ENCODE results near the gene C1QTNF7. TPM values are rescaled to one million over a fixed set of nuclear protein-coding genes. Genes with fewer than 3 reads are reported as not detected.

Gene C1QTNF7
- total RNA-seq = 12.0 TPM

GRCh38 chr4:15427701-15428100 lies at the start of gene C1QTNF7:
Gene C1QTNF7, plus strand, starts transcription at chr4:15428033. Its CDS starts 7,711 bp downstream, at chr4:15435744.
- H3K27me3 ChIP-seq = no peaks in the 10 kb centered on the region
- peaks cover 35% of the 10 kb centered on the region for H3K4me1 ChIP-seq
- no peaks in the 10 kb centered on the region for H3K36me3 ChIP-seq
- no peak within 1 kb of the TSS for H3K4me3 ChIP-seq
- H3K9me3 ChIP-seq = no peaks in the 10 kb centered on the region
- intact Hi-C loops (cut with DNase I) = no loop called here
- DNase-seq (ENCODE audit: extremely low spot score in 2 of 2) = no peak
- TF ChIP-seq POLR2AphosphoS5 (IDR thresholded peaks at IDR 0.05; ENCODE audit: insufficient read depth in 1 of 2, low read depth in 1 of 2) (peak in 1 of 2 donors; percentile 15), CTCF (IDR thresholded peaks at IDR 0.05) (no peak)
- H3K27ac ChIP-seq = peak within 1 kb of the TSS; percentile 74

GRCh38 chr4:15378062-15378461 lies 49.8 kb upstream of the C1QTNF7 start:
- H3K36me3 ChIP-seq = no peaks in the 10 kb centered on the region
- TF ChIP-seq CTCF (IDR thresholded peaks at IDR 0.05) (no peak), POLR2AphosphoS5 (IDR thresholded peaks at IDR 0.05; ENCODE audit: insufficient read depth in 1 of 2, low read depth in 1 of 2) (peak in 1 of 2 donors; percentile 23)
- no peak overlapping the region for H3K4me3 ChIP-seq
- DNase-seq (ENCODE audit: extremely low spot score in 2 of 2) = no peak
- H3K27ac ChIP-seq = peak overlapping the region; percentile 15
- intact Hi-C loops (cut with DNase I) = no loop called here
- no peaks in the 10 kb centered on the region for H3K27me3 ChIP-seq
- no peaks in the 10 kb centered on the region for H3K9me3 ChIP-seq
- H3K4me1 ChIP-seq = peaks cover 35% of the 10 kb centered on the region

GRCh38 chr4:15378493-15378892 lies 49.3 kb upstream of the C1QTNF7 start:
- H3K4me3 ChIP-seq = no peak overlapping the region
- TF ChIP-seq POLR2AphosphoS5 (IDR thresholded peaks at IDR 0.05; ENCODE audit: insufficient read depth in 1 of 2, low read depth in 1 of 2) = no peak
- no peak for TF ChIP-seq CTCF (IDR thresholded peaks at IDR 0.05)
- no peak for TF ChIP-seq POLR2A (IDR thresholded peaks at IDR 0.05)
- no peaks in the 10 kb centered on the region for H3K9me3 ChIP-seq
- H3K27ac ChIP-seq = no peak overlapping the region
- no peaks in the 10 kb centered on the region for H3K36me3 ChIP-seq
- H3K27me3 ChIP-seq = no peaks in the 10 kb centered on the region
- H3K4me1 ChIP-seq = peaks cover 35% of the 10 kb centered on the region
- DNase-seq (ENCODE audit: extremely low spot score in 2 of 2) = no peak
- intact Hi-C loops (cut with DNase I) = no loop called here

GRCh38 chr4:15381806-15382338 lies 46.0 kb upstream of the C1QTNF7 start:
- Histone ChIP-seq H3K4me1 (peaks cover 37% of the 10 kb centered on the region), H3K27me3 (no peaks in the 10 kb centered on the region), H3K27ac (no peak overlapping the region), H3K9me3 (no peaks in the 10 kb centered on the region), H3K36me3 (no peaks in the 10 kb centered on the region), H3K4me3 (no peak overlapping the region)
- intact Hi-C loops (cut with DNase I) = no loop called here
- no peak for TF ChIP-seq POLR2A (IDR thresholded peaks at IDR 0.05)
- TF ChIP-seq POLR2AphosphoS5 (IDR thresholded peaks at IDR 0.05; ENCODE audit: insufficient read depth in 1 of 2, low read depth in 1 of 2) = no peak
- no peak for TF ChIP-seq CTCF (IDR thresholded peaks at IDR 0.05)
- DNase-seq (ENCODE audit: extremely low spot score in 2 of 2) = no peak

- Histone ChIP-seq H3K4me1 (peaks cover 29% of the 10 kb centered on the region), H3K27ac (no peak overlapping the region)
Measured at GRCh38 chr4:15382669-15383273, 45.1 kb upstream of the C1QTNF7 start.

More at GRCh38 chr4:15382669-15383273, 45.1 kb upstream of the C1QTNF7 start:
- intact Hi-C loops (cut with DNase I) = no loop called here
- H3K9me3 ChIP-seq = no peaks in the 10 kb centered on the region
- DNase-seq (ENCODE audit: extremely low spot score in 2 of 2) = no peak
- H3K4me3 ChIP-seq = no peak overlapping the region
- no peaks in the 10 kb centered on the region for H3K36me3 ChIP-seq
- TF ChIP-seq POLR2AphosphoS5 (IDR thresholded peaks at IDR 0.05; ENCODE audit: insufficient read depth in 1 of 2, low read depth in 1 of 2) (no peak), POLR2A (IDR thresholded peaks at IDR 0.05) (no peak), CTCF (IDR thresholded peaks at IDR 0.05) (no peak)
- no peaks in the 10 kb centered on the region for H3K27me3 ChIP-seq

All from vagina (tissue), 2 donors.